ENCODE results near the gene ANTXR2.

DNA sequence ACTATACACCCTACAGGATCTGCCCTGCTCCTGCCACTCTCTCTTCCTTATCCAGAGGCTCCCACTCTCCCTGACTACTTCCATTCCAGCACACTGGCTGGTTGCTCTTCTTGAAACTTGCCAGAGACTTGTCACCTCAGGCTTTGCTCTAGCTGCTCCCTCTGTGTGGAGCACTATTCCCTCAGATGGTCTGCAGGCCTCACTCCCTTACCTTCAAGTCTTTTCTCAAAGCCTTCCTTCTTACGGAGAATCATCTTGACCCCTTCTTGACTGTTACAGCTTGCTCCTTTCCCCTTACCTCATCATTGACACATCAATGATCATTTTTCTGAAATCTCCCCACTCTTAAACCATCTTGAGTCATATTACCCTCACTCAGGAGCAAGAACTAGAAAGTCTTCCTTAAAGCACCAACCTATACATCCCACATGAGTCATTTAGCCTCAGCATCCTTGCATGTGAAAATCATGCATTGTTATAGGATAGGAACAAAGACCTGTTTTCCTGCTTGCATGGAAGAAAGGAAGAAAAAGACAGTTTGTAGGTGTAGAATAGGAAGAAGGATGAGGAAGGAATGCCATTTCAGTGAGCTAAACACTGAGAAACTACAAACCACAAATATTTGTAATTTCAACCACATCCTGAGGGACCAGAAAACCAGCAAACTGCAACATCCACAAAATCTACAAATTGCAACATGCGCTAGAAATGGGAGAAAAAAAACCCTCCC lies 55.7 kb downstream of the ANTXR2 start:
- TF ChIP-seq POLR2A (IDR thresholded peaks at IDR 0.05), result no peak
- TF ChIP-seq, protein P1, sequence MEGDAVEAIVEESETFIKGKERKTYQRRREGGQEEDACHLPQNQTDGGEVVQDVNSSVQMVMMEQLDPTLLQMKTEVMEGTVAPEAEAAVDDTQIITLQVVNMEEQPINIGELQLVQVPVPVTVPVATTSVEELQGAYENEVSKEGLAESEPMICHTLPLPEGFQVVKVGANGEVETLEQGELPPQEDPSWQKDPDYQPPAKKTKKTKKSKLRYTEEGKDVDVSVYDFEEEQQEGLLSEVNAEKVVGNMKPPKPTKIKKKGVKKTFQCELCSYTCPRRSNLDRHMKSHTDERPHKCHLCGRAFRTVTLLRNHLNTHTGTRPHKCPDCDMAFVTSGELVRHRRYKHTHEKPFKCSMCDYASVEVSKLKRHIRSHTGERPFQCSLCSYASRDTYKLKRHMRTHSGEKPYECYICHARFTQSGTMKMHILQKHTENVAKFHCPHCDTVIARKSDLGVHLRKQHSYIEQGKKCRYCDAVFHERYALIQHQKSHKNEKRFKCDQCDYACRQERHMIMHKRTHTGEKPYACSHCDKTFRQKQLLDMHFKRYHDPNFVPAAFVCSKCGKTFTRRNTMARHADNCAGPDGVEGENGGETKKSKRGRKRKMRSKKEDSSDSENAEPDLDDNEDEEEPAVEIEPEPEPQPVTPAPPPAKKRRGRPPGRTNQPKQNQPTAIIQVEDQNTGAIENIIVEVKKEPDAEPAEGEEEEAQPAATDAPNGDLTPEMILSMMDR (IDR thresholded peaks at IDR 0.05), result no peak

All from heart left ventricle (tissue), 13 donors.